HG03378 (cell line): Measurements from ENCODE around the gene CAPS.

ENCODE experiments used
- ATAC-seq: cut with Tn5 transposase; IDR thresholded peaks from one replicate; pipeline ENCODE4 v1.9.1; 2021; ENCODE audit warnings: mild to moderate bottlenecking, moderate library complexity; ENCODE audit not compliant: unreplicated experiment

The CAPS gene

DNA sequence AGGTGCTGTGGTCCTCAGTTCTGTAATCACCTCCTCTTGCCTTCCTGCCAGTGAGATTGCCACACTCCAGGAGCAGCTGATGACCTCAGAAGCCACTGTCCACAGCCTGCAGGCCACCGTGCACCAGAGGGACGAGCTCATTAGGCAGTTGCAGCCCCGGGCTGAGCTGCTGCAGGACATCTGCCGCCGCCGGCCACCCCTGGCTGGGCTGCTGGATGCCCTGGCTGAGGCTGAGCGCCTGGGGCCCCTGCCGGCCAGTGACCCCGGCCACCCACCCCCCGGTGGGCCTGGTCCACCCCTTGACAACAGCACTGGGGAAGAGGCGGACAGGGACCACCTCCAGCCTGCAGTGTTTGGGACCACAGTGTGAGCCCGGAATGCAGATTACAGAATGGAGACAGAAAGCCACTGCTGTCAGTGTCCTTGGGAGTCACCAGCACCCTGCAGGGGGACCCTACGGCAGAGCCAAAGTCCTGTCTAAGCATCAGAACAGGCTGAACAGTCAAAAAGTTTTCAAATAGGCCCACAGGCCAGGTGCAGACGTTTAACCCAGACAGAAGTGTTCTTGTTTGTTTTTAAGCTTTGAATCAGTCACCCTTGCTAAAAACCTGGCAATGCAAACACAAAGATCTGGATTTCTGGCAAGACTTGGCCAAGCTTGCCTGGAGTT is 5.1 kb upstream of the CAPS start:
- ATAC-seq, result no peak

- no peak for ATAC-seq
Measured at GRCh38 chr19:5910638-5910907, 3.5 kb upstream of the CAPS start.

DNA sequence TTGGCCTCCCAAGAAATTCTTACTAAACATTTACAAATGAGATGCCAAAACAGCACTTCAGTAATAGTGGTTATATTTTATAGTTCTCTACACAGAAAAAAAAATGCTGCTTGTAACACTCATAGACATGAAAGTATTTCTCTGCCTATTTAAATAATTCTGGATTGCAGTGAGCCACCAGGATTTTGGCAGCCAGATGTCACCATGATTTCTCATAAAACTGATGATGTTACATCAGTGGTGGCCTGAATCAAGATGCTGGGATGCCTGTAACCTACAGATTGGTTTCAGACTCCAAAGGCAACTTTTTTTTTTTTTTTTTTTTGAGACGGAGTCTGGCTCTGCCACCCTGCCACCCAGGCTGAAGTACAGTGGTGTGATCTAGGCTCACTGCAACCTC is 2.7 kb upstream of the CAPS start:
- no peak for ATAC-seq

- no peak for ATAC-seq
Measured at GRCh38 chr19:5914358-5914774, 312 bp downstream of the CAPS start.

GRCh38 chr19:5914946-5915781 is 1.1 kb downstream of the CAPS start:
- ATAC-seq, result no peak

DNA sequence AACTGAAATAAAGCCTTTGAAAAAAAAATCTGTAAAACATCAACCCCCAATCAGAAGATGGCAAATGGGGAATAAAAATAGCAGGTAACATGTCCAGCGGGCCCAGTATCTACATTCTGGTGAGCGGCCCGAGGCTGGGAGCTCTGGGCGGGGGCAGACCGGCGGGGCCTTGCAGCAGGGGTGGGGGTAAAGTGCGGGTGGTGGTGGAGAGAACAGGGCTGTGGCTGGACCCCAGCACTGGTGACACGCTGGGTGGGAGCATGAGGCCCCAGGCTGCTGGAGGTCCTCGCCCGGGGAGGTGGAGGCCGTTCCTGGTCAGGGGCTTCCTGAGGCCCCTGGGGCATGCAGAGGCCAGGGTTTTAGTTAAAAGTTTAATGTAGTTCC is 1.7 kb downstream of the CAPS start:
- ATAC-seq, result no peak

GRCh38 chr19:5916181-5916708 is 2.2 kb downstream of the CAPS start:
- ATAC-seq, result no peak

DNA sequence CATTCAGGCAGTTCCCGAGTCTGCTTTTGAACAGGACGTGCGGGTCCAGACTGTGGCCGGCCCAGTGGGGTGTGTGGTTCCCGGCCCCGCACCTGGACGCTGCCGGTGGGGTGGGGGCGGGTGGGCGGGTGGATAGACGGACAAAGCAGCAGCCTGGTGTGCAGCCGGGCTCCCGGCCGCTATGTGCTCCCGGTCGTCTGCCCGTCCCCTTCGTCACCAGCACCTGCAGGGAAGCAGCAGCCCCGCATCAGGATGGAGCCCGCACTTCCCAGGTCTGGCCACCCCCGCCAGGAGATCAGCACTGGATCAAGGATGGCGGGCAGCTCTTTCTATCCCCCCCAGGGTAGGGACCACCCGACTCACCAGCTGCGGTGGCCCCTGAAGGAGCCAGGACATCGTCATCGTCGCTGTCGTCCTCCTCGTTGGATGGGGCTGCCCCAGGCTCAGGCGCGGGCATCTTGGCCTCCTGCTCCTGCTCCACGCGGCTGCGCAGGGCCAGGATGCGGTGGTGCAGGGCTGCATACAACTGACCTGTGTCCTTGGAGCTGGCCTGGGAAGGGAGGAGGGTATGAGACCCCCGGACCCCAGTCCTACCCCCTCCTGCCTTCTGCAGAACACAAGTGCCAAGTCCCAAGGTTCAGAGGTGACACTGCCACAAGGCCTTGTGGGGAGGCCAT is 3.5 kb downstream of the CAPS start:
- no peak for ATAC-seq

GRCh38 chr19:5918463-5919079 is 4.5 kb downstream of the CAPS start:
- ATAC-seq, result no peak

GRCh38 chr19:5921516-5922160 is 7.6 kb downstream of the CAPS start:
- no peak for ATAC-seq

DNA sequence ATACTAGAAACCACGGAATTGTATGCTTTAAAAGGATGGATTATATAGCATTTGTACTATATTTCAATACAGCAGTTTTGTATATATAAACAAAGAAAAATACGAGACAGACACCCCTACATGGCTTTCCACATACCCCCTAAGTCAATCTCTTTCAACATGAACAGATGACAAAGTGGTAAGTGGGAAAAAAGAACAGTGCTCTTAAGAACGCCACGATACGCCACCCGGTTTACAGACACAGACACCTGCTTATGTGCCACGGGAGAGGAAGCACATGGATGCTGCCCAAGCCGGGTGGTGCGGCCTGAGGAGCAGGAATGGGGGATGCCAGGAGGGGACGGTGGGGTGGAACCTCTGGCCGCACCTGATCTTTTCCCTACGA is 8.1 kb downstream of the CAPS start:
- ATAC-seq, result no peak

GRCh38 chr19:5923356-5923755 is 9.3 kb downstream of the CAPS start:
- no peak for ATAC-seq

- ATAC-seq, result no peak
Measured at GRCh38 chr19:5925830-5926427, 11.9 kb downstream of the CAPS start.

GRCh38 chr19:5926641-5927440 is 12.8 kb downstream of the CAPS start:
- ATAC-seq, result no peak

GRCh38 chr19:5927441-5927821 is 13.4 kb downstream of the CAPS start:
- ATAC-seq, result no peak

DNA sequence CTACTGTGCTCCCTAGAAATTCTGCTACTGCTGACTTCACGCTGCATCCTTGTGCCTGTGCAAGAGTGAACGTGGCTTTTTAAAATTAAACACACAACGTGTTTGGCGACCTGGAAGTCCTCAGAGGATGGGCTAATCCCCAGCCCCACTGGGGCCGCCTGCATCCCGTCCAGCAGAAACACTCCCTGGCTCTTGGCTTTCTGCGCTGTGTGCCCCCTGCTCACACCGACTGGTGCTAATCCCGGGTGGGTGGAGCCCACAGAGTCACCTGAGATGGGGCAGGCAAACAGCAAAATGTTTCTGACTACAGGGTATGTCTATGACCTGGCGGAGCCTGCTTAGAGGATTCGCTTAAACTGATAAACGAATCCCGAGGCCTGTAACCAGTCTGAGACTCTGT is 15.1 kb downstream of the CAPS start:
- ATAC-seq, result no peak

GRCh38 chr19:5929625-5930024 is 15.6 kb downstream of the CAPS start:
- no peak for ATAC-seq

DNA sequence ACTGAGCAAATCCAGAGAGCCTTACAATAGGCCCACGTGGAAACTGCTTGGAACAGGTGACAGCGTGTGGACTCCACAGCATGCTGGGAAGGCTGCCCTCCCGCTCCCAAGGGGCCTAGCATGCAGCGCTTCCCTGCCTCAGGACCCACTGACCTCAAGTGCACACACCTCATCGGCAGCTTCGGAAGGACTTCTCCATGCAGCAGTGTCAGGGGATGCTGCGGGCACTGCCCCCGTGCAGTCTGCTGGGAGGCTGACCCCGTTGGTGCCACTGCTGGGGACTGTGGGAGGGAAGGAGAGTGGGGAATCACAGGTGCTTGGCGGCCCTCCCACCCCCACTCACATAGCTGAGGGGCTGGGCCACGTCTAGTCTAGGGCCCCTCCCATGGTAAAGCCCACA is 17.2 kb downstream of the CAPS start:
- ATAC-seq, result no peak

GRCh38 chr19:5932146-5932545 is 18.1 kb downstream of the CAPS start:
- no peak for ATAC-seq
